Uterus (tissue), 2 donors: ENCODE data around the gene ACTN1.
"Not testable (repeated sequence)": the region's sequence is repeated elsewhere in the genome, so short reads cannot be mapped to it uniquely, and the experiment has no call there.

Experiments
- CTCF ChIP-seq, 4 experiments: fragments of 200-600 bp in 2 of 4; fragments of 450-650 bp in 2 of 4; sonication (generic) in 2 of 4; IDR thresholded peaks; one replicate each; pipeline ENCODE4 v1.5.1; 2016 to 2019; ENCODE audit warnings: antibody characterized with exemption in 4 of 4, mild to moderate bottlenecking in 2 of 4, moderate library complexity in 1 of 4
- POLR2A ChIP-seq, 2 donors: fragments of 450-650 bp; IDR thresholded peaks; one replicate each; pipeline ENCODE4 v1.6.1; 2016; ENCODE audit warnings: antibody characterized with exemption in 2 of 2, mild to moderate bottlenecking in 1 of 2, moderate library complexity in 1 of 2

- not testable (repeated sequence) for TF ChIP-seq CTCF, POLR2A (IDR thresholded peaks at IDR 0.05)
Observed at GRCh38 chr14:68852493-68852892, 126.6 kb downstream of the ACTN1 start.
